H9 (cell line): Measurements from ENCODE around the gene PLPPR4. TPM values are rescaled to one million over a fixed set of nuclear protein-coding genes. Genes with fewer than 3 reads are reported as not detected.

ENCODE experiments used
- DNase-seq: peaks from one replicate; pipeline ENCODE4 v3.0.0-alpha.2; 2017
- H2AFZ ChIP-seq: one replicate; pipeline ENCODE4 v1.6.1; 2013; ENCODE audit warnings: mild to moderate bottlenecking, low read length, control low read depth, moderate library complexity
- H2AK5ac ChIP-seq: 2 replicates; pipeline ENCODE4 v1.6.1; 2013; ENCODE audit warnings: low read length, control low read depth, mixed read lengths; ENCODE audit not compliant: insufficient read length
- H2BK120ac ChIP-seq: one replicate; pipeline ENCODE4 v1.6.1; 2013; ENCODE audit warnings: low read depth, mild to moderate bottlenecking, low read length, control low read depth, inconsistent platforms; ENCODE audit not compliant: poor library complexity, severe bottlenecking
- H2BK12ac ChIP-seq: 2 replicates; pipeline ENCODE4 v1.6.1; 2013; ENCODE audit warnings: low read length, control low read depth, mixed read lengths, low read depth; ENCODE audit not compliant: insufficient read length
- H2BK15ac ChIP-seq: 2 replicates; pipeline ENCODE4 v1.6.1; 2013; ENCODE audit warnings: low read depth, low read length, control low read depth
- H2BK20ac ChIP-seq: one replicate; pipeline ENCODE4 v1.6.1; 2013; ENCODE audit warnings: low read depth, mild to moderate bottlenecking, low read length, control low read depth, inconsistent platforms; ENCODE audit not compliant: poor library complexity, severe bottlenecking
- H2BK5ac ChIP-seq: 2 replicates; pipeline ENCODE4 v1.6.1; 2013; ENCODE audit warnings: low read length, control low read depth, mixed read lengths; ENCODE audit not compliant: insufficient read length
- H3K14ac ChIP-seq: 2 replicates; pipeline ENCODE4 v1.6.1; 2013; ENCODE audit warnings: low read length, control low read depth; ENCODE audit not compliant: insufficient read depth
- H3K18ac ChIP-seq: 2 replicates; pipeline ENCODE4 v1.6.1; 2013; ENCODE audit warnings: low read depth, mild to moderate bottlenecking, mixed read lengths, low read length, control low read depth; ENCODE audit not compliant: insufficient read length
- H3K23ac ChIP-seq: 2 replicates; pipeline ENCODE4 v1.6.1; 2013; ENCODE audit warnings: low read length, control low read depth, mixed read lengths, low read depth; ENCODE audit not compliant: insufficient read length
- H3K23me2 ChIP-seq: 2 replicates; pipeline ENCODE4 v1.6.1; 2013; ENCODE audit warnings: low read depth, mild to moderate bottlenecking, mixed read lengths, low read length, control low read depth; ENCODE audit not compliant: insufficient read length, poor library complexity, severe bottlenecking
- H3K27ac ChIP-seq: 2 replicates; pipeline ENCODE4 v1.5.1; 2013; ENCODE audit warnings: low read length, control low read depth, mixed read lengths, low read depth; ENCODE audit not compliant: insufficient read length
- H3K27me3 ChIP-seq: 2 replicates; pipeline ENCODE4 v1.6.1; 2013; ENCODE audit warnings: low read length, control low read depth, inconsistent platforms; ENCODE audit not compliant: insufficient read depth
- H3K4ac ChIP-seq: 2 replicates; pipeline ENCODE4 v1.6.1; 2013; ENCODE audit warnings: low read depth, mild to moderate bottlenecking, control low read depth, inconsistent platforms, low read length, moderate library complexity
- H3K4me1 ChIP-seq: 2 replicates; pipeline ENCODE4 v1.6.1; 2013; ENCODE audit warnings: low read length, control low read depth, inconsistent platforms; ENCODE audit not compliant: insufficient read depth
- H3K4me2 ChIP-seq: 2 replicates; pipeline ENCODE4 v1.6.1; 2013; ENCODE audit warnings: low read length, control low read depth, mixed read lengths; ENCODE audit not compliant: insufficient read length, insufficient read depth
- H3K56ac ChIP-seq: 2 replicates; pipeline ENCODE4 v1.6.1; 2013; ENCODE audit warnings: low read depth, mild to moderate bottlenecking, mixed read lengths, low read length, control low read depth; ENCODE audit not compliant: insufficient read length
- H3K79me1 ChIP-seq: 2 replicates; pipeline ENCODE4 v1.6.1; 2013; ENCODE audit warnings: low read depth, mild to moderate bottlenecking, moderate library complexity, low read length, control low read depth, inconsistent platforms; ENCODE audit not compliant: insufficient read depth, poor library complexity, severe bottlenecking
- H3K79me2 ChIP-seq: 2 replicates; pipeline ENCODE4 v1.6.1; 2013; ENCODE audit warnings: low read length, control low read depth, inconsistent platforms; ENCODE audit not compliant: insufficient read depth
- H3K9ac ChIP-seq: 2 replicates; pipeline ENCODE4 v1.6.1; 2013; ENCODE audit warnings: low read length, control low read depth, mixed read lengths; ENCODE audit not compliant: insufficient read length; ENCODE audit errors: extremely low read depth
- H3K9me3 ChIP-seq: one replicate; pipeline ENCODE4 v1.6.1; 2013; ENCODE audit warnings: low read depth, low read length, inconsistent platforms; ENCODE audit not compliant: control insufficient read depth
- H3T11ph ChIP-seq: one replicate; pipeline ENCODE4 v1.6.1; 2013; ENCODE audit warnings: mild to moderate bottlenecking, low read length, control low read depth, inconsistent platforms
- H4K20me1 ChIP-seq: one replicate; pipeline ENCODE4 v1.6.1; 2013; ENCODE audit not compliant: control insufficient read depth, insufficient read length, insufficient read depth
- H4K5ac ChIP-seq: 2 replicates; pipeline ENCODE4 v1.6.1; 2013; ENCODE audit warnings: low read depth, mild to moderate bottlenecking, mixed read lengths, low read length, control low read depth; ENCODE audit not compliant: insufficient read length
- H4K8ac ChIP-seq: replicated peaks from 2 replicates; pipeline ENCODE4 v1.6.1; 2013; ENCODE audit warnings: low read length, control low read depth, mixed read lengths, low read depth; ENCODE audit not compliant: insufficient read length
- H4K91ac ChIP-seq: 2 replicates; pipeline ENCODE4 v1.6.1; 2013; ENCODE audit warnings: low read depth, mild to moderate bottlenecking, moderate library complexity, mixed read lengths, low read length, control low read depth; ENCODE audit not compliant: insufficient read length
- H3K27ac Mint-ChIP-seq, 3 experiments: 2 replicates in 2 of 3; 3 replicates in 1 of 3; pipeline ENCODE4 v1.8.0; 2020 to 2021; ENCODE audit warnings: mixed read lengths in 3 of 3, mild to moderate bottlenecking in 1 of 3, moderate library complexity in 1 of 3
- H3K27me3 Mint-ChIP-seq: 2 replicates; pipeline ENCODE4 v1.8.0; 2021; ENCODE audit warnings: low read depth, mild to moderate bottlenecking, moderate library complexity, mixed read lengths
- H3K36me3 Mint-ChIP-seq, 3 experiments: 2 replicates in 2 of 3; 3 replicates in 1 of 3; pipeline ENCODE4 v1.8.0; 2020 to 2021; ENCODE audit warnings: low read depth in 3 of 3, mixed read lengths in 3 of 3; ENCODE audit not compliant: insufficient read depth in 1 of 3
- H3K4me1 Mint-ChIP-seq, 2 experiments: 2 replicates each; pipeline ENCODE4 v1.8.0; 2020; ENCODE audit warnings: mixed read lengths in 2 of 2
- H3K4me3 Mint-ChIP-seq, 2 experiments: 2 replicates in 1 of 2; 3 replicates in 1 of 2; pipeline ENCODE4 v1.8.0; 2020 to 2021; ENCODE audit warnings: mild to moderate bottlenecking in 2 of 2, mixed read lengths in 2 of 2, moderate library complexity in 1 of 2
- H3K9me3 Mint-ChIP-seq, 2 experiments: 2 replicates in 1 of 2; 3 replicates in 1 of 2; pipeline ENCODE4 v1.8.0; 2020; ENCODE audit warnings: mild to moderate bottlenecking in 2 of 2, mixed read lengths in 2 of 2, moderate library complexity in 1 of 2
- CTCF ChIP-seq: fragments of 200-600 bp; sonication (generic); conservative IDR thresholded peaks from 3 replicates; pipeline ENCODE4 v1.8.0; 2021; ENCODE audit warnings: antibody characterized with exemption, mild to moderate bottlenecking
- WGBS: extraction: QIAGEN DNeasy Blood & Tissue Kit; methylation state at CpG from one replicate; pipeline ENCODE4 v1.1.7; 2013; ENCODE audit warnings: missing lambda C conversion rate, low lambda C conversion rate, mixed read lengths; ENCODE audit not compliant: insufficient read length; ENCODE audit errors: extremely low coverage; 5-methylcytosine and 5-hydroxymethylcytosine counted together
- total RNA-seq: library from RNA; stranded (reverse); gene quantifications from 2 replicates; pipeline ENCODE4 v1.2.1, GENCODE V29; 2021

PLPPR4 gene
- total RNA-seq, 1 experiment from 2014 or later = 0.31 TPM

- Histone ChIP-seq H2AFZ (no peak overlapping the region), H3K79me1 (no peaks in the 10 kb centered on the region), H3K18ac (no peak overlapping the region), H2AK5ac (no peak overlapping the region), H3K4ac (no peak overlapping the region), H3K23me2 (no peaks in the 10 kb centered on the region), H3K4me1 (no peaks in the 10 kb centered on the region), H2BK15ac (no peak overlapping the region), H4K20me1 (no peaks in the 10 kb centered on the region), H3K79me2 (no peaks in the 10 kb centered on the region), H3T11ph (no peak overlapping the region), H2BK20ac (no peak overlapping the region), H3K14ac (no peak overlapping the region), H2BK120ac (no peak overlapping the region), H2BK12ac (no peak overlapping the region), H3K27ac (no peak overlapping the region), H3K4me2 (no peak overlapping the region), H3K56ac (no peak overlapping the region), H4K8ac (no peak overlapping the region), H3K9ac (no peak overlapping the region), H4K91ac (no peak overlapping the region), H3K23ac (no peak overlapping the region), H2BK5ac (no peak overlapping the region), H3K27me3 (no peaks in the 10 kb centered on the region), H3K9me3 (no peaks in the 10 kb centered on the region), H4K5ac (no peak overlapping the region)
- H3K9me3 Mint-ChIP-seq = no peaks in the 10 kb centered on the region
- no peak for TF ChIP-seq CTCF
- H3K27ac Mint-ChIP-seq = no peak overlapping the region
- no peaks in the 10 kb centered on the region for H3K36me3 Mint-ChIP-seq
- DNase-seq = no peak
- no peaks in the 10 kb centered on the region; the same call in 1 of the 2 replicates for H3K27me3 Mint-ChIP-seq
- H3K4me1 Mint-ChIP-seq = no peaks in the 10 kb centered on the region
- H3K4me3 Mint-ChIP-seq = no peak overlapping the region
- WGBS = no CpG with 5 or more reads among the region's 1 CpG
Measured at GRCh38 chr1:99277066-99277465, 12.8 kb downstream of the PLPPR4 start.
